GM10266 (cell line): ENCODE measurements around the gene SH3BGRL.

ENCODE experiments used
- DNase-seq: peaks from one replicate; pipeline ENCODE4 v3.0.0; 2012; ENCODE audit errors: extremely low spot score
- CTCF ChIP-seq: IDR thresholded peaks from 2 replicates; pipeline ENCODE4 v1.5.1; 2012; ENCODE audit warnings: mild to moderate bottlenecking, low read depth; ENCODE audit not compliant: control insufficient read depth, insufficient read depth; ENCODE audit errors: missing control alignments

Gene SH3BGRL

GRCh38 chrX:81201671-81202455 is at the start of gene SH3BGRL, which contains the start of gene HMGN5:
SH3BGRL (plus strand) TSS chrX:81202102; CDS start chrX:81202201, 99 bp downstream.
HMGN5 (minus strand) TSS chrX:81201913; CDS start chrX:81121549, 80,364 bp downstream.
- peak; percentile 43 for DNase-seq
- TF ChIP-seq CTCF = no peak

- no peak for DNase-seq
- TF ChIP-seq CTCF = no peak
These were observed 33.5 kb upstream of the SH3BGRL start for GRCh38 chrX:81168391-81168790.

GRCh38 chrX:81174286-81174685 is 27.6 kb upstream of the SH3BGRL start:
- TF ChIP-seq CTCF = no peak
- DNase-seq = no peak

- no peak for DNase-seq
- TF ChIP-seq CTCF = no peak
These were observed 6.6 kb upstream of the SH3BGRL start for GRCh38 chrX:81195259-81195658.

GRCh38 chrX:81195712-81196111 is 6.2 kb upstream of the SH3BGRL start:
- TF ChIP-seq CTCF = peak; percentile 62
- DNase-seq = peak; percentile 12

GRCh38 chrX:81201071-81201470 is 831 bp upstream of the SH3BGRL start:
- no peak for DNase-seq
- no peak for TF ChIP-seq CTCF

GRCh38 chrX:81202456-81202819 is 536 bp downstream of the SH3BGRL start:
- TF ChIP-seq CTCF = no peak
- peak; percentile 1 for DNase-seq
